ENCODE data around the gene AKT2.

Gene AKT2

GRCh38 chr19:40273469-40274360, 11.4 kb downstream of the AKT2 start:
- no peak for DNase-seq (ENCODE audit: low read depth)

DNA sequence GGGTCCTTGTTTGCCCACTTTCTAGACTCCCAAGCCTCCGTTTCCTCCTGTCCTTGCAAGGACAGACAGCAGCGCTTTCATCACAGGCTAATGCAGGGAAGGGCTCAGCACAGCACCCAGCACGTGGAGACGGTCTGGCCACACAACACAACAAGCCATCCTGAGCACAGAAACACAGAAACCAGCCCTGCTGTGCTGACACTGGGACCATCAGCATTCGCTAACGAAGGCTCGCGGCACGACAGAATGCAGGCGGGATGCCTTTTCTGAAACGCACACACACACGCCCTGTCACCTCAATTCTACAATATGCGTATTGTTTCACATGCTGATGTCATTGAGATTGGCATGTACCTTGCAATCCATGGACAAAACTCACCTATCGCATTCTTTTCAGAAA, 12.9 kb downstream of the AKT2 start:
- DNase-seq (ENCODE audit: low read depth): no peak

DNA sequence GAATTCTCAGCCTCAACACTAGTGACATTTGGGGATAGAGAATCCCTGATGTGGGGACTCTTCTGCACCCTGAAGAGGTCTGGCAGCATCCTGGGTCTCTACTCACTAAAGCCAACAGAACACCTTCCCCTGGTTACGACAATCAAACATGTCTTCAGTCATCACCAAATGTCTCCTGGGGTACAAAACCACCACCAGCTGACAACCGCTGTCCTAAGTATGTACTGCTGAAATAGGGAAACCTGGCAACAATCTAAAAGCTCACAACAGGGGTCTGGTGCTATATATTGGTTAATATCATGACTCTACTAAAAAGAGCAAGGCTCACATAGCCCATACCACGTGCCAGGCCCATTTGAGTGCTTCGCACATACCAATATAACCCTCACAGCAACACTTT, 13.4 kb downstream of the AKT2 start:
- DNase-seq (ENCODE audit: low read depth): no peak

GRCh38 chr19:40270362-40271089, 14.6 kb downstream of the AKT2 start:
- DNase-seq (ENCODE audit: low read depth): no peak

GRCh38 chr19:40269216-40269940, 15.8 kb downstream of the AKT2 start:
- no peak for DNase-seq (ENCODE audit: low read depth)

DNA sequence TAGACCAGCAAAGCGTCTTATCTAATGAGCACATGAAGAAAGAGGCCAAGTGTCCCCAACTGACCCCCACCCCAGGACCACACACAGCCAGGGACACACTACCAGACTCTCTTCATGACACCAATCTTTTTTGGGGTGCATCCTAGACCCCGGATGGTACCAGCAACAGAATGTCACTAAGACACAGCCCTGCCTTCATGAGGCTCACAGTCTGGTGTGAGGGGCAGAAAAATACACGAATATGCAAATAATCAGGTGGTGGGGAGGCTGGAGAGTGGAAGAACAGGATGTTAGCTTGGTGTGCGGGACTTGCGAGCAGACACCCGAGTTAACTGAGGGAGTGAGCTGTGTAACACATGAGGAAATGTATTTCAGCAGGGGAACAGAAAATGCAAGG, 17.5 kb downstream of the AKT2 start:
- DNase-seq (ENCODE audit: low read depth): no peak

GRCh38 chr19:40266912-40267600, 18.1 kb downstream of the AKT2 start:
- DNase-seq (ENCODE audit: low read depth): no peak

- DNase-seq (ENCODE audit: low read depth): no peak
These were observed 19.0 kb downstream of the AKT2 start for GRCh38 chr19:40266119-40266518.

DNA sequence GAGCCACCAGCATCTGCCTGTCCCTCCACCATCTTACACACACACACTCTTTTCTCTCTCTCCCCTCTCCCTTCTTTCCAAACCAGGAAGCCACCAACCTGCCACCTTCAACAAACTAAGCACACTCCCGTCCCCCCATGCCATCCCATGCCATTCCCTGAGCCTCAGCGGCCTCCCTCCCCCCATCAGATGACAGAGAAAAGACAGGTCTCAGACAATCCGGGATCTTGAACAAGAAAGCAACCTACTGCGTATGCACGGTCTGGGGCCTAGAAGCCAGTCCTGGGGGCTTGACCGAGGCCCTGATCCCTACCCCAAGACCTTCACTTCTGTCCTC, 19.4 kb downstream of the AKT2 start:
- no peak for DNase-seq (ENCODE audit: low read depth)

DNA sequence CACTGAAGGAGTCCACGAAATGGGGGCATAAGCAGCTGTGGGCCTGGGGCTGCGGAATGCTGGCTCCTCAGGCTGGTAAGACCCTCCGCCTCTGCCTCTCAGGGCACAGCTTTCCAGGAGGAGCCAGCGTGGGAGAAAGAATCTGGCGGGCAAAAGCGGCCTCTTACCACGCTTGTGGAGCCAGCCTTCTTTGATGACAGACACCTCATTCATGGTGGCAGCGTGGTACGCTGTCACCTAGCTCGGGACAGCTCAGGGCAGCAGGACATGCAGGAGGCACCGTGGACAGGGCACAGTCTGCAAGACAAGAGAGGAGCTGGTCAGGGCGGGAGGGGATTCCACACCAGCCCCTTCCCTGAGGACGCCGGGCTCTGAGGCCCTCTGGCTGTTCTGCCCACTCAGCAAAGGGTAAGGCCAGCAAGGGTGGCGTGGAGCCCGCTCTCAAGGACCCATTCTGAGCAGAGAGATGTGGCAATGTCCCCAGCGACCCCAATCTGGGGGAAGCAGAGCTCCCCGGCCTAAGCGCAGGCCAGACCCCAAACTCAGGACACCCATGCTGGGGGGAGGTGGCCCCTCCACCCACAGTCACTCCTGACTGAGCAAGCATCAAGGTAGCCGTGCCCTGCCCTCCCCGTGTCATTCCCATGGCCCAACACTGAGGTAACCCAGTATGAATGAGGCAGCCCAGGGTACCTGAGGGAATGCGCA, 19.9 kb downstream of the AKT2 start:
- DNase-seq (ENCODE audit: low read depth): no peak

- no peak for DNase-seq (ENCODE audit: low read depth)
These were observed 20.7 kb downstream of the AKT2 start for GRCh38 chr19:40264314-40265054.

GRCh38 chr19:40263440-40264313, 21.5 kb downstream of the AKT2 start:
- DNase-seq (ENCODE audit: low read depth): no peak

DNA sequence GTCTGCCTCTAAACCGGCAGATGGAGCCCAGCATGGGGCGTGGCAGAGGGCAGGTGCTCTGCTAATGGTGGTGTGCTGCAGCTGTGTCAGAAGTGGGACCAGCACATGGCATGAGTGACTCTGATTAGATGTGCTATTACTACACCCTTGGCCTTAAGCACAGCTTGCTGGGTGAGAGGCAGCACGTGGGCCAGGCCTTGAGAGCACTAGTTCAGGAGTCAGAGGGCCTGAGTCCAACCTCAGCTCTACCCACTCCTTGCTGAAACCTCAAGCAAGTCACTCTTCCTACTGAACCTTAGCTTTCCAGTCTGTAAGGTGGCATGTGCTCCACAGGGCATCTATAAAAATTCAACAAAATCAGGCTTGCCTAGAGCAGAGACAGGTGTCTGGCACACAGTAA, 22.7 kb downstream of the AKT2 start:
- no peak for DNase-seq (ENCODE audit: low read depth)

DNA sequence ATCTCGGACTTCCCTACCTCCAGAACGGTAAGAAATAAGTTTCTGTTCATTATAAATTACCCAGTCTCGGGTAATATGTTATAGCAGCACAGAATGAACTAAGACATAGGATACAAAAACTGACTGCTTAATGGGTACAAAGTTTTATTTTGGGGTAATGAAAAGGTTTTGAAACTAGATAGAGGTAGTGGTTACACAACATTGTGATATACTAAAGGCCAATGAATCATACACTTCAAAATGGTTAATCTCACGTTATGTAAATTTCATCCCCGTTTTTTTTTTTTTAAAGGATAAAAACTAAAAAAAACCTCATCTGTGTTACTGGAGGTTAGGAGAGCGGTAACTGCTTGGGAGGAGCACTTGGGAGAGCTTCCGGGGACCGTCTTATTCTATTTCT, 23.5 kb downstream of the AKT2 start:
- DNase-seq (ENCODE audit: low read depth): no peak

GRCh38 chr19:40257096-40257517, 28.0 kb downstream of the AKT2 start:
- DNase-seq (ENCODE audit: low read depth): no peak

DNA sequence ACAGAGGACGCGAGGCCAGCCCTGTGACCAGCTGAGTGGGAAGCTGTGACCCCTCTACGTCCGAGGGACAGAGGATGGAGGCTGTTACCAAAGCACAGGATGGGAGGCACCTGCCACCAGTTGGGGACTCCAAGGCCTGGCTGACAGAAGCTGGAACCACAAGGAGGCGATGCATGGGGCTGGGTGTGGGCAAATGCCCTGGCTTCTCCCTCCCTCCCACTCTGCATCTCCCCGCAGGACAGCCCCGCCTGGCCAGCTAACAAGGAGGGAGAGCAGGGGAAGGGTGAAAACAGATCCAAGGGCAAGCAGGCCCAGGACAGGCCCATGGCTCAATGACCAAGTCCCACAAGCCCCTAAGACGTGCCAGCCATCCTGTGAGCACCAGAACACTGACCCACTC, 28.6 kb downstream of the AKT2 start:
- DNase-seq (ENCODE audit: low read depth): no peak

GRCh38 chr19:40255619-40256166, 29.5 kb downstream of the AKT2 start:
- DNase-seq (ENCODE audit: low read depth): no peak

DNA sequence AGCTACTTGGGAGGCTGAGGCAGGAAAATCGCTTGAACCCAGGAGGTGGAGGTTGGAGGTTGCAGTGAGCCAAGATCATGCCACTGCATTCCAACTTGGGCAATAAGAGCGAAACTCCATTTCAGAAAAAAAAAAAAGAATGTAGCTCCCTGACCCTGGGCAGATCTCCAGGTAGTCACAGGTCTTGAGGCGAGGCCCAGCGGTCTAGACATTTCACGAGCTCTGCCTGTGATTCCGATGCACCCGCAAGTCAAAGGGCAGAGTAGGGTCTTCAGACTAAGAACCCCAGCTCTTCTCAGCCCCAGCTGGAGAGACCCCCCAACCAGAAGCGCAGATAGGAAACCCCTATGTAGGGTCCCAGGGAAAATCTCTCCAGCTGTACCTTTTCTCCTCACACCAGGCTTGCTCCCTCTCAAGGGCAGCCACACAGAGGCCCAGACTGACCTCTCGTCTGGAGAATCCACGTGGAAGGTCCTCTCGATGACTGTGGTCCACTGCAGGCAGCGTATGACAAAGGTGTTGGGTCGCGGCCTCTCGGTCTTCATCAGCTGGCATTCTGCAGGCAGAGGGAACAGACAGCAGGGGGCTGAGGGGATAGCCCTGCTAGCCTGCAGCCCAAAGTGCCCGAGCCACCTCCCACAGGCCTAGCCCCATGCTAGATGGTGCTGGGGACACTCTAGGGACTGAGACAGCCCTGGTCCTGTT, 30.3 kb downstream of the AKT2 start:
- DNase-seq (ENCODE audit: low read depth): no peak

- no peak for DNase-seq (ENCODE audit: low read depth)
These were observed 31.5 kb downstream of the AKT2 start for GRCh38 chr19:40253611-40254092.
